ENCODE measurements around the gene GOLGA8J.
A peak's percentile ranks its signal among the peaks of the same experiment; 100 is the strongest.
"Not testable (repeated sequence)": the region's sequence is repeated elsewhere in the genome, so short reads cannot be mapped to it uniquely, and the experiment has no call there.

The GOLGA8J gene

GRCh38 chr15:30041868-30042267 is 40.9 kb upstream of the GOLGA8J start:
- no peak overlapping the region for H3K27ac ChIP-seq
- H3K4me3 ChIP-seq (ENCODE audit: low read depth, low read length): no peak overlapping the region
- no peaks in the 10 kb centered on the region for H3K36me3 ChIP-seq (ENCODE audit: control insufficient read depth, insufficient read depth, low read length)

GRCh38 chr15:30042556-30042955 is 40.2 kb upstream of the GOLGA8J start:
- H3K27ac ChIP-seq: no peak overlapping the region
- no peak overlapping the region for H3K4me3 ChIP-seq (ENCODE audit: low read depth, low read length)

More at GRCh38 chr15:30041868-30042267, 40.9 kb upstream of the GOLGA8J start:
- Histone ChIP-seq H3K9ac (no peak overlapping the region), H3K9me3 (ENCODE audit: control insufficient read depth, low read length) (no peaks in the 10 kb centered on the region), H3K4me1 (no peaks in the 10 kb centered on the region), H2AFZ (no peak overlapping the region), H3K27me3 (ENCODE audit: control insufficient read depth, insufficient read depth, low read length) (no peaks in the 10 kb centered on the region), H3K4me2 (ENCODE audit: low read length) (no peak overlapping the region), H3K79me2 (no peaks in the 10 kb centered on the region)
- TF ChIP-seq, protein P1, sequence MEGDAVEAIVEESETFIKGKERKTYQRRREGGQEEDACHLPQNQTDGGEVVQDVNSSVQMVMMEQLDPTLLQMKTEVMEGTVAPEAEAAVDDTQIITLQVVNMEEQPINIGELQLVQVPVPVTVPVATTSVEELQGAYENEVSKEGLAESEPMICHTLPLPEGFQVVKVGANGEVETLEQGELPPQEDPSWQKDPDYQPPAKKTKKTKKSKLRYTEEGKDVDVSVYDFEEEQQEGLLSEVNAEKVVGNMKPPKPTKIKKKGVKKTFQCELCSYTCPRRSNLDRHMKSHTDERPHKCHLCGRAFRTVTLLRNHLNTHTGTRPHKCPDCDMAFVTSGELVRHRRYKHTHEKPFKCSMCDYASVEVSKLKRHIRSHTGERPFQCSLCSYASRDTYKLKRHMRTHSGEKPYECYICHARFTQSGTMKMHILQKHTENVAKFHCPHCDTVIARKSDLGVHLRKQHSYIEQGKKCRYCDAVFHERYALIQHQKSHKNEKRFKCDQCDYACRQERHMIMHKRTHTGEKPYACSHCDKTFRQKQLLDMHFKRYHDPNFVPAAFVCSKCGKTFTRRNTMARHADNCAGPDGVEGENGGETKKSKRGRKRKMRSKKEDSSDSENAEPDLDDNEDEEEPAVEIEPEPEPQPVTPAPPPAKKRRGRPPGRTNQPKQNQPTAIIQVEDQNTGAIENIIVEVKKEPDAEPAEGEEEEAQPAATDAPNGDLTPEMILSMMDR (IDR thresholded peaks at IDR 0.05): no peak

GRCh38 chr15:30043211-30043655 is 39.5 kb upstream of the GOLGA8J start:
- no peaks in the 10 kb centered on the region for H3K79me2 ChIP-seq
- H3K36me3 ChIP-seq (ENCODE audit: control insufficient read depth, insufficient read depth, low read length): no peaks in the 10 kb centered on the region
- H3K9me3 ChIP-seq (ENCODE audit: control insufficient read depth, low read length): no peaks in the 10 kb centered on the region
- no peak overlapping the region for H3K4me3 ChIP-seq (ENCODE audit: low read depth, low read length)
- peak overlapping the region; percentile 41 for H2AFZ ChIP-seq
- H3K4me1 ChIP-seq: no peaks in the 10 kb centered on the region
- H3K27ac ChIP-seq: no peak overlapping the region
- no peak overlapping the region for H3K4me2 ChIP-seq (ENCODE audit: low read length)
- H3K9ac ChIP-seq: no peak overlapping the region
- TF ChIP-seq, protein P1 (IDR thresholded peaks at IDR 0.05): peak; percentile 14
- no peaks in the 10 kb centered on the region for H3K27me3 ChIP-seq (ENCODE audit: control insufficient read depth, insufficient read depth, low read length)

More at GRCh38 chr15:30042556-30042955, 40.2 kb upstream of the GOLGA8J start:
- Histone ChIP-seq H2AFZ (peak overlapping the region; percentile 41), H3K4me1 (no peaks in the 10 kb centered on the region), H3K9me3 (ENCODE audit: control insufficient read depth, low read length) (no peaks in the 10 kb centered on the region), H3K27me3 (ENCODE audit: control insufficient read depth, insufficient read depth, low read length) (no peaks in the 10 kb centered on the region), H3K36me3 (ENCODE audit: control insufficient read depth, insufficient read depth, low read length) (no peaks in the 10 kb centered on the region), H3K79me2 (no peaks in the 10 kb centered on the region), H3K4me2 (ENCODE audit: low read length) (no peak overlapping the region), H3K9ac (no peak overlapping the region)
- TF ChIP-seq, protein P1 (IDR thresholded peaks at IDR 0.05): no peak

DNA sequence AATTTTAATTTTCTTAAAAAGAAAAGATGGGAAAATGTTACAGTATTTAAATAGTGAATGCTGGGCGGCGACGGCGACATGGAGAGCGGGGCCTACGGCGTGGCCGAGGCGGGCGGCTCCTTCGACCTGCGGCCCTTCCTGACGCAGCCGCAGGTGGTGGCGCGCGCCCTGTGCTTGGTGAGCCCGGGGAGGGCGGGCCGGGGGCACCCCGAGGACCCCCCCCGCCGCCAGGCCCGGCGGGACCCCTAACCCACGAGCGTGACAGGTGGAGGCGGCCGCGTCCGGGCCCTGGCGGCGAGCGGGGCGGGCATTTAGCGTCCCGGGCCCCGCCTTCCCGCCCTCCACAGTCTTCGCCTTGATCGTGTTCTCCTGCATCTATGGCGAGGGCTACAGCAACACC is 38.4 kb upstream of the GOLGA8J start:
- Histone ChIP-seq H3K4me2 (ENCODE audit: low read length) (no peak overlapping the region), H3K36me3 (ENCODE audit: control insufficient read depth, insufficient read depth, low read length) (no peaks in the 10 kb centered on the region), H3K79me2 (no peaks in the 10 kb centered on the region), H3K27ac (no peak overlapping the region), H3K9me3 (ENCODE audit: control insufficient read depth, low read length) (no peaks in the 10 kb centered on the region), H2AFZ (no peak overlapping the region), H3K9ac (no peak overlapping the region), H3K4me1 (no peaks in the 10 kb centered on the region), H3K27me3 (ENCODE audit: control insufficient read depth, insufficient read depth, low read length) (no peaks in the 10 kb centered on the region), H3K4me3 (ENCODE audit: low read depth, low read length) (no peak overlapping the region)
- TF ChIP-seq, protein P1 (IDR thresholded peaks at IDR 0.05): no peak

GRCh38 chr15:30044826-30045225 is 37.9 kb upstream of the GOLGA8J start:
- not testable (repeated sequence) for H3K79me2 ChIP-seq; H3K27ac ChIP-seq; H3K4me2 ChIP-seq (ENCODE audit: low read length); H3K4me1 ChIP-seq; H3K4me3 ChIP-seq (ENCODE audit: low read depth, low read length); H3K9ac ChIP-seq; H2AFZ ChIP-seq; H3K27me3 ChIP-seq (ENCODE audit: control insufficient read depth, insufficient read depth, low read length); H3K9me3 ChIP-seq (ENCODE audit: control insufficient read depth, low read length); H3K36me3 ChIP-seq (ENCODE audit: control insufficient read depth, insufficient read depth, low read length)

DNA sequence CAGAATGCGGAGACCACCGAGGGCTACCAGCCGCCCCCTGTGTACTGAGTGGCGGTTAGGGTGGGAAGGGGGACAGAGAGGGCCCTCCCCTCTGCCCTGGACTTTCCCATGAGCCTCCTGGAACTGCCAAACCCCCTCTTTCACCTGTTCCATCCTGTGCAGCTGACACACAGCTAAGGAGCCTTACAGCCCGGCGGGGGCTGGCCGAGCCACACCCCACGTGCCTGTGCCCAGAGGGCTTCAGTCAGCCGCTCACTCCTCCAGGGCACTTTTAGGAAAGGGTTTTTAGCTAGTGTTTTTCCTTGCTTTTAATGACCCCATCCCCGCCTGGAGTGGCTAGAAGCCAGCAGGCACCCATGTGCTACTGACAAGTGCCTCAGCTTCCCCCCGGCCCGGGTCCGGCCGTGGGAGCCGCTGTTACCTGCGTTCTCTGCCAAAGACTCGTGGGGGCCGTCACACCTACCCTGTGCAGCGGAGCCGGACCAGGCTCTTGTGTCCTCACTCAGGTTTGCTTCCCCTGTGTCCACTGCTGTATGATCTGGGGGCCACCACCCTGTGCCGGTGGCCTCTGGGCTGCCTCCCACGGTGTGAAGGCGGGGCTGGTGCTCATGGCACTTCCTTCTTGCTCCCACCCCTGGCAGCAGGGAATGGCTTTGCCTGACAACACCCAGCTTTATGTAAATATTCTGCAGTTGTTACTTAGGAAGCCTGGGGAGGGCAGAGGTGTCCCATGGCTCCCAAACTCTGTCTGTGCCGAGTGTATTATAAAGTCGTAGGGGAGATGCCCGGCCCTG is 37.3 kb upstream of the GOLGA8J start:
- H3K9ac ChIP-seq; H3K27ac ChIP-seq; H3K36me3 ChIP-seq (ENCODE audit: control insufficient read depth, insufficient read depth, low read length); H2AFZ ChIP-seq; H3K79me2 ChIP-seq; H3K4me3 ChIP-seq (ENCODE audit: low read depth, low read length); H3K9me3 ChIP-seq (ENCODE audit: control insufficient read depth, low read length); H3K4me1 ChIP-seq; H3K4me2 ChIP-seq (ENCODE audit: low read length); H3K27me3 ChIP-seq (ENCODE audit: control insufficient read depth, insufficient read depth, low read length): not testable (repeated sequence)

Data from parathyroid adenoma (tissue), 2 donors.